ENCODE measurements around the gene BCL11A. TPM values are rescaled to one million over a fixed set of nuclear protein-coding genes. Genes with fewer than 3 reads are reported as not detected.
A peak's percentile ranks its signal among the peaks of the same experiment; 100 is the strongest.

BCL11A gene
- total RNA-seq: under 0.01 and 0.23 TPM in 2 replicates

DNA sequence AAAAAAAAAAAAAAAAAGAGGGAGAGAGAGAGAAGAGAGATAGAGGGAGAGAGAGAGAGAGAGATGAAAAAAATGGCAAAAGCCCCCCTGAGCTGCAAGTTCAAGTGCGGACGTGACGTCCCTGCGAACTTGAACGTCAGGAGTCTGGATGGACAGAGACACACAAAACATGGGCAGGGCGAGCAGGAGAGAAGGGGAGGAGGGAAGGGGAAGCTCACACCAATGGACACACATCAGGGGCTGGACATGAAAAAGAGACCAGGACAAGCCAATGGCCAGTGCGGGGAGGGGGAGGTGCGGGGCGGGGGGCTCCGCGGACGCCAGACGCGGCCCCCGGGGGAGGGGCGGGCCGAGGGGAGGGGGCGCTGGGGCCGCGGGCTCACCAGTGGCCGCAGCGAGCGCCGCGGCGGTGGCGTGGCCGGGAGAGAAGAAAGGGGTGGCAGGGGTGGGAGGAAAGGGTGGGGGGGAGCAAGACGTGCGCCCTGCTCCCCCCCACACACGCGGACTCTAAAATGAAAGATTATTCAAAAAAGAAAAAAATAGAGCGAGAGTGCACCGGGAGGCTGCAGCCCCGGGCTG lies at the start of gene BCL11A:
Gene BCL11A, minus strand, starts transcription at position 160 of the 579 bp plus-strand sequence. CDS start 384 bp downstream, outside the sequence.
- DNase-seq: peak; percentile 67

DNA sequence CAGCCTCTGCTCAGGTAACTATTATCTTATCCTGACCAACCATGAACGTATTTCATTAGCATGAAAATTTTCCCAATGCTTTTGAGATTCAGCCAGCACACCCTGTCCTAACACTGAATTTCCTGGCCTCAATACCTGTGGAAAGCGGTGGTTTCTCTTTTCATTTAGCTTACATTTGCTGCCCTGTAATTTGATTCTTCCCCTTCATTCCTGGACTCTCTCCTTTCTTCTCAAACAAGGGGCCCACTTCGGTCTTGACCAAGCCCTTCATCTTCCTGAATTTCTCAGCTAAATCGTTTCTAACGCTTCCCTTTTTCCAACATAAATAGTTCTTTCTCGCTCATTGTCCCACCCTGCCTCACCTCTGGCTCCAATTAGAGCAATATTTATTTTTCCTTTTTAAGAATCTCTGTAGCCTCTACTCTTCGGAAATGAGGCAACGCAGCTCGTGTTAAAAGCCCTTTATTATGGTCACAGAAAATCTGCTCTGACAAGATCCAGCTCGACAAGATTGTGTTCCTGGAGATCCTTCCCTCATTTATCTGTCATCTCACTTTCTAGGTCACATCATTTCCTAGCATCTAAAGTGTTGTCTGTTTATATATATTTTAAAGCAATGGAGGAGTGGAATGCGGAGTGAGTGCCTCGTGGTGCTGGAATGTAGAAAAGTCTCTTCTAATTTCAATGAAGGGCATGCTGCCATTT lies 49.5 kb upstream of the BCL11A start:
- DNase-seq: no peak

DNA sequence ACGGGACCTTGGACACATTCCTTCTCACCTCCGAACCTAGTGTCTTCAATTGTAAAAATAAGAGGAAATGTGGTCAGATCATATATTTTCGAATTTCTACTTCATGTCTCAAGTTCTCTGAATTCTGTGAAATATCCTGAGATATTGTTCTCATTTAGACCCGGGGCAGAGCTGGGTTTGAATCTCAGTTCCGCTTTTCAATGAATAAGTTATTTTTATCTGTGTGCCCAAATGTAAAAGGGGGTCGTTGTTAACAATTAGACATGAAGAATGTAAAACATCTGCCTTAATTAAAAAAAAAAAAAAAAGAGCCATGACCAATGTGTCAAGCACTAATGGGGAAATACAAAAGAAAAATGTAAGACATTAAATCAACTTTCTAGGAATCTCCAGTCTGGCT lies 48.9 kb upstream of the BCL11A start:
- DNase-seq: no peak

DNA sequence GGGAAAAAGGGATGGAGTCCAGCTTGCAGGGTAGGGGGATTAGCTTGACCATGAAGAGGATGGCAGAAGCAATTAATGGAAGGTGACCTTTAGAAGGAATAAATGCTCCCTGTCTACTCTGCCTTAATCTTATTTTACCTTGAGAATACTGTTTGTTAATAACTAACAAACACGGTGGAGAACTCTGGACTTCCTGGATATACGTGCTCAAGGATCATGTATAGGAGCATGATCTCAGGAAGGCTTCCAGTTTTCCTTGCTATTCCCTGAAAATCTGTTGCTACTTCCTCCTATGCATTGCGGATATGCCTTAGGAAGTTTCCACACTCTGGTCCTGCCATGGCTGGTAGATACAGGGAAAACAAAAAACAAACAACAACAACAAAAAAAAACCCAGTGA lies 44.8 kb upstream of the BCL11A start:
- no peak for DNase-seq

DNA sequence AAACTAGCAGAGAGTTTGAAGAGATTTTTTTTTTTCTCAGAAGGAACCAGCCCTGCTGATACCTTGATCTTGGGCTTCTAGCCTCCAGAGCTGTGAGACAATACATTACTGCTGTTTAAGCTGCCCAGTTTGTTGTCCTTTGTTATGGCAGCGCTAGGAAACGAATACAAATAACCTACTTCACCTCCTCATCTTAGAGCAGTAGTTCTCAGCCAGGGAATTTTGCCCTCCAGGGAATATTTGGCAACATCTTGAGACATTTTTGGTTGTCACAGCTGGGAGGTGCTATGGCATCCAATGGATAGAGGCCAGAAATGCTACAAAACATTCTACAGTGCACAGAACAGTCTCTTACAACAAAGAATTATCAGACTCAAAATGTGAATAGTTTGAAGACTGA lies 43.9 kb upstream of the BCL11A start:
- no peak for DNase-seq

DNA sequence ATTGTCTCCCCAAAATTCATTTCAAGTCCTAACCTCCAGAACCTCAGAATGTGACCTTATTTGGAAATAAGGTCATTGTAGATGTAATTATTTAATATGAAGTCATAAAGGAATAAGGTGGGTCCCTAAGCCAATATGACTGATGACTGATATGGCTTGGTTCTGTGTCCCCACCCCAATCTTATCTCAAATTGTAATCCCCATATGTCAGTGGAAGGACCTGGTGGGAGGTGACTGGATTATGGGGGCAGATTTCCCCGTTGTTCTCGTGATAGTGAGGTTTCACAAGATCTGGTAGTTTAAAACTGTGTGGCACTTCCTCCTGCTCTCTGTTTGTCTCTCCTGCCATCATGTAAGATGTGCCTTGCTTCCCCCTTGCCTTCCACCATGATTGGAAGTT lies 43.0 kb upstream of the BCL11A start:
- no peak for DNase-seq

DNA sequence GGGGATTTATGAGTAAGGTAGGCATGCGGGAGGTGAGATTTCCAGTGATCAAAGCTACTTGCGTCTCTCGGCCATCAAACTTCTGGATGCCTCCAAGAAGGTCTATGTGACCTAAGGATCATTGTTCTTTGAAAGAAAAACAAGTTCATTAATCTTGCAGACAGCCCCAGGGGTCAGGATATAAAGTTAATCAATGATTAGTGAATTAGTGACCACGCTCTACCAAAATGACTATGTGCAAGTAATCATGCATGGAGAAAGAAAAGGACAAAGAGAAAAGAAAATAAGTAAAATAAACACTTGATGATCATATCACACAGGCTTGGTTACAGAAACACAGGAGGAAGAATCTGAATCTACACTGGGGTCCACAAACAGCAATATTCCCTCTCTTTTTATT lies 42.5 kb upstream of the BCL11A start:
- DNase-seq: no peak

DNA sequence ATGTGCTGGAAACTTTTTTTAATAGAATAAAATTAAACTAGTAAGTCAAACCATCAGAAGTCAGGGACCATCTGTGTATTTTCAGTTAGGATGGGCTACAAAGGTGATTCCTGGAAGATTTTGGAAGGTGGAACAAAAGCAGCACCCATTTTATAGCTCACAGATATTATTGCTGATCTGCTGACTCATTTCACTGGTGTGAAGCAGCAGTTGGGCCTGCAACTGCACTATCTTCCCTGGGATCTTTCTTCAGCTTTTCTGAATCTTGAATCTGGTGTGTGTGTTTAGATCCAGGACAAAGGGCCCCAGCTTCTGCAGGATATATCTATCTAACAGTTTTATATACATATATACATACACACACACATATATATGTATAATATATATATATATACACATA lies 35.6 kb upstream of the BCL11A start:
- no peak for DNase-seq

DNA sequence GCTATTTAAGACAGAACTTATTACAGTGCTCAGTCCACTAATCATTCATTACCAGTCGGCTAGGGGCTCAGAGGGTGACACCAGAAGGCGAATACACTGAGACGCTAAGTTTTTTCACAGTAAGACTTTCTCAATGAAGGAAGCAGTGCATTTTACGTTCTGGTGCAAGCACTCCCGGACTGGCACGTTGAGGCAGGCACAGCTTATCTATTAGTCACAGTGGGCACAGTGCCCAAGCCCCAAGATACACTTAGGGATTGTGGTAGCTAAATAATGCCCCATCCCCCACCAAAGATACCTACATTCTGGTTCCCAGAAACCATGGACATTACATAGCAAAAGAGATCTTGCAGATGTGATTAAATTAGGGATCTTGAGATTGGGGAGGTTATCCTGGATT lies 32.6 kb upstream of the BCL11A start:
- no peak for DNase-seq

DNA sequence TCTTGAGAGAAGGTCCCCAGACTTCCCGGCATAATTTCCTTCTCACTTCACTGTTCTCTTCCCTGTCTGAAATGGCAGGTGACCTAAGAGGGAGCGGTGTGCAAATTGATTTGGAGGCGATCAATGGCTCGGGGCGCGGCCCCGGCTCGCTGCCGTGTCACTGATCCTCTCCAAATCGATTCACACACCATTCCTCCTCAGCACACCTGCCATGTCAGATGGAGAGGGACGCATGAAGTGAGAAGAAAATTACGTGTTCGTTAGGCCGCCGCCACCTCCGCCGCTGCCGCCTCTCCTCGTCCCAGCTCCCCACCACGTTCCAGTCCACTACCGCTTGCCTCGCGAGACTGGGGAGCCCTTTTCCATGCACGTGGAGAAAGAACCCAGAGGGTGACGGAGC lies 31.8 kb upstream of the BCL11A start:
- DNase-seq: no peak

DNA sequence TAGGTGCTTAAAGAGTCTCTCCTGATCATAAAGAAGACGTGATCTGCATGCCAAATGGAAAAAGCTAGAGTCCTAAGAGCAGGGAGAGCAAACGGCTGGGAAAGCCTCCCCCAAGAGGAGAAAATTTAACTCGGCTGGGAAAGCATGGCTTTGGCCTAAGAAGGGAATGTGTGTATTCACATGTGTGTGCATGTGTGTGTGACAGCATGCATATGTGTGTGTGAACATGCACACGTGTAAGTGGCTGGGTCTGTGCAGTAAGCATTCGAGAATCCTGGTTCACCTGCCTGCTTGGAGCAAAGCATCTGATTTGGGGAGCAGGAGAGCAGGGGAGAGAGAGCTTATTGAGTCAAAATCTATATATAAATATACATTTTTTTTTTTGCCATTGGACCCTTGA lies 30.1 kb upstream of the BCL11A start:
- no peak for DNase-seq

DNA sequence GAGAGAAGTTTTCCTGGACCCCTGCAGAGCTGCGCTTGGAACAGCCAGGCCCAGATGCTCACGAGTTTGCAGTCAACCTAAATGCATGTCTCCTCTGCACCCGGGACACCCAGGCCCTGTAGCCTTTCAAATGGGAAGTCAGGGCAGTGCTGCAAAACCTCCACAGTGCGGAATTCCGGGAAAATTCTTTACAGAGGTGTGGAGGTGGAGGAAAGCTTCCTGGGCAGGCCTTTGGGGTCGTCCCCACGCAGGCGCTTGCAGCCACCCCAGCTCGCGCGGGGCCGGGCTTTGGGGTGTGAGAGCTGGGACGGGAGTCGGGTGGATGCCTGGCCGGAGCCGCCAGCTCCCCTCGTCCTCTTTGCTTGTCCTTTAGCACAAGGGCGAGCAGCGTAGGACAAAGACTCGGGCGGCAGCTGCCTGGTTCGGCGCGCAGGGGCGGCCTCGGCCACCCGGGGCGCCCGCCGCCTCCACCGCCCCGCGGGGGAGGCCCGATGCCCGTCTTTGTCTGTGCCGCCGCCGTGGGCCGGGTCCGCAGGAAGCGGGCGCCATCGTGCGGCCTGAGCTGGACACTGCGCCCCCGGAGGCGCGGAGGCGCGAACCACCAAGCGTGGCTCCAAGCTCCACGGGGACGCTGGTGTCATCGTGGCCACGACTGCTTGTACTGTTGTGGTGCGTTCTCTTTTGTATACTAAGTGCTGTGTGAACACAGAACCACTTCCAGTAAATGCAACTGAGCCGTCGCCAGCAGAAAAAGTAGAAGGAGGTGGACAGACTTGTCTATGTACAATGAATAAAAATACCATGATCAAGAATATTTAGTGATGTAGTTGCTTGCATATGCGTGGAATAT lies 28.2 kb upstream of the BCL11A start:
- peak; percentile 72 for DNase-seq

DNA sequence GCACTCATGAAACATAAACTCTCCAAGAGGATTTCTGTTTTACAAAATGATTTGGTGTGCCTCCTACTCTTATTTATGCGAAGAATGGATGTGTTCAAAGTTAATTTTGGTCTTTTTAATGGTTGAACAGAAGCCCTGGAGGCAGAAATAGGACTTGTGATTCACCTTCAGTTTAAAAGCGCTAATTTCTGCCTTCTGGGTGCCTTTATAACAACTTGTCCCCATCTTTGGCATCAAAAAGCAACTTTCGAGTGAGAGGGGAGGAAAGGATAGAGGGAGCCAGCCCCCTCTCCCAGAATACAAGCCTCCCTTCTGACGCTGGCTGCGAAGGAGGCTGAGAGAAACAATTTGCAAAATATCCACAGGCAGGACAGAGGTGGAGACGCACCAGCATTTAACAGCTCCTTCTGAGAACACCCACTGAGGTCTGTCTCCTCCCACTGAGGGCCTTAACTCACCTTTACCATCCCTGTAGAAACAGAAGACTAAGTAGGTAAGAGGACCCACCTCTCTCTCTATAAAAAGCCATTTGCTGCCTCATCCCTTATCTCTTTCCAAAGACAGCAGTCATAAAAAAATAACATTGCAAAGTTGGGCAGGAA lies 24.3 kb upstream of the BCL11A start:
- no peak for DNase-seq

DNA sequence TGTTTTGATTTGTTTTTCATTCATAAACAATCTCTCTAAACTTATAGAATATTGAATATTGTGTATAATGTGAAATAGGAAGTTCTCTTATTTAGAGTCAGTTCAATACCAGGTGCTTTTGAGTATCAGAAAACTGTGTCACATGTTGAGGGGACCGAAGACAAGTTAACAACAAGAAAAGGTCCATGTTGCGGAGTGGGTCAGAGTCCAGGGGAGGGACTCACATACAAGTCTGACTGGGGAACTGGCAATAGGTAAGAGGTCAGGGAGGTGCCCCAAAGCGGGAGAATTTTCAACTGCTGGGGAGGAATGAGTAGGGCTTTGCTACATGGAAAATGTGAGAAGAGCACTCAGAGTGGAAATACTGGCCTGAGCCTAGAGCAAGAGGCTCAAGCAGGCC lies 19.8 kb upstream of the BCL11A start:
- no peak for DNase-seq

DNA sequence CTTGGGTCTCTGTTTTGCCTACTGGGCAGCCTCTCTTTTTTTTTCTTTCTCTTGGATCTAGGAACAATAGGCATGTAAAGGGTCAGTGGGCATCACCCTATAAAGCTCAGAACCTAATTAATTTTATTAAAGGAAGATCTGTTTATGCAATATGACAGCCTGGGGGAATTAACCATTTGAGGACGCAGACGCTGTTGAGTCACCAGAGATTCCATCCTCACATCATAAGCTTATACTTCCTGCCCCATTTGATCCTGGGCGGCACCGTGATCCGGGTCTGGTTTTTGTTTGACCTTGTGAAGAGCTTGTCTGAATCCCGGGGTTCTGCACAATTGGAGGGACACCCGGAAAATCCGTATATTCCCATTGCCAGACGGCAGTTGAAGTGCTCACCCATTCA lies 16.8 kb upstream of the BCL11A start:
- DNase-seq: no peak

DNA sequence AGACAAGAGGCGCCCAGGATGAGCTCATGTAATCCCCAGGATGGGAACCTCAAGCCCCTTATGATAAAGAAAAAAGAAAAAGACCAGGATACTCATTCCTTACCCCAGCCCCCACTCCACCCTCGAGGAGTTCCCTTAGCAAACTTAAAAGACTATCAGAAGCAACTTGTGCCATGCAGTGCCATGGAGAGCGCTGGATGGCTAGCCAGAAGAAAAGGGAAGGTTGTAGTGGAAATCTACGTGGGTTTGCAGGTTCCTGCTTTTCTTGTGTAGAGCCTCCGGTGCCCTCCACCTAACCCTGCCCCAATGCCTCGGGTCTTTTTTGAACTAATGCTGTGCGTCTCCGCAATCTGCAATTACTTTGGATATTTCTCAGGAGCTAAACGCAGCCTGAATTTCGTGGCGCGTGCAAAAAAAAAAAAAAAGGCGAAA lies 16.2 kb upstream of the BCL11A start:
- DNase-seq: no peak

DNA sequence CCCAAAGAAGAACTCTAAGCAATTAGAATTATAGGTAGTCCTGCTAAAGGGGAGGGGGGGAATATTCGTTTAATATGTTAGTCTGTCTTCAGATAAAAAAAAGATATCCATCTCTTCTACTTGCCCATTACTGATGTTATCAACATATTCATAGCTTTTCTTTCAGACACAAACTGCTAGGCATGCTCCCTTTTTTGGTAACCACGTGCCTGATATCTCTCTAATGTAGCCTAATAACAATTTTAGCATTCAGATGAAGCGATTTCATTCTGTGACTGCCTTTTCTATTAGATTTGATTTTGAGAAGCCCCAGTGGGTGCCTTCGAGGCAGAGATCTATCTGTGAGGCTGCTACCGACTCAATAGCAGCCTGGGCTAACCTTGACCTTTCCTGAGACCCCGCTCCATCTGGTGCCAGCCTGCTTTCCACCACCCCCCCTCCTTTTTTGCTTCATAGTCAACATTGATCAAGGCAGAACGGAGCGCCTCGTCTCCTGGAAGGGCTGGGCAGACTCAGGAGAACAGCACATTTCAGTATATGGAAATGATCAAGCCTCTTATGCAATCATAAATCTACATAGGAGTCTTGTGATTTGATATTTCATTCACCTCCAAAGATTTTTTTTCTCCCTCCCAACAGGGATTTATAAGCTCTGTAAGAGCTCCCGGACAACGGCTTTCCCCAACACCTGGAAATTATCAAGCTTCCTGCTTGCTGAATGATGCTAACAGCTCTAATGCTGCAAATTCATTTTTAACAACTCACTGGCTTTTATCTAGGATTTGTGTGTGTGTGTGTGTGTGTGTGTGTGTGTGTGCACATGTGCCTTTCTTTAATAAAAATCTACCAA lies 14.7 kb upstream of the BCL11A start:
- DNase-seq: no peak

DNA sequence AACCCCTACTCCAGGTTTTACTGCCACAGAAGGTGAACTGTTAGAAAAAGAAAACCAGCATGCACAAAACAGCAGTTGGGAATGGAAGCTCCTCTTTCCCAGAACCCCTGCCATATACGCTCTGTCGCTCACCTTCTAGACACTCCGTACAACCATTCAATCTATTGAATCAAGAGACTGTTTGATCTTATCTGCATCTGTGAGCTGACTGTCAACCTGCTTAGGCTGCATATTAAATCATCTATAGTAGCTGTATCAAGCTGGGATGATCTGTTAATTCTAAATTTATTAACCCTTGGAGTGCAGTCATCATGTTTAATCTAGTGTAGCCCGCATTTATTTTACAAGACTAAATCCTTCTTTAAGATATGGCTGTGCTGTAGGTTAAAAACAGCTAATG lies 13.6 kb upstream of the BCL11A start:
- DNase-seq: no peak

DNA sequence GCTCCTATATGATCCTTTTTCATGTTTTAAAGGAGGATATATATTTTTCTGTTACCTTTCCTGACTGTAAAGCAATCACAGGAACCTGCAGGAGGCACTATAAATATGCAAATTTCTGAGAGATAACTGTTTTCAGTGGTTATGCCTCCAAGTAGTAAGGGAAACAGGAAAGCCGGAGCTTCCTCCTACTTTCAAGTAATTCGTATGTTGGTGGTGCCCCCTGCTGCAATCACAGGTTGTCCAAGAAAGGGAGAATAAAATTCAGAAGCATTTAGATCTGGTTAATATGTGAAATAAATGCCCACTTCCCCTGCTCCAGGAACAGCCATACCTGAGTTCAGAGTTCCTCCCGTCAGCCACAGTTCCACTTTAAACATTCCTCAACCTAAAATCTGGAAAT lies 12.0 kb upstream of the BCL11A start:
- peak; percentile 8 for DNase-seq

DNA sequence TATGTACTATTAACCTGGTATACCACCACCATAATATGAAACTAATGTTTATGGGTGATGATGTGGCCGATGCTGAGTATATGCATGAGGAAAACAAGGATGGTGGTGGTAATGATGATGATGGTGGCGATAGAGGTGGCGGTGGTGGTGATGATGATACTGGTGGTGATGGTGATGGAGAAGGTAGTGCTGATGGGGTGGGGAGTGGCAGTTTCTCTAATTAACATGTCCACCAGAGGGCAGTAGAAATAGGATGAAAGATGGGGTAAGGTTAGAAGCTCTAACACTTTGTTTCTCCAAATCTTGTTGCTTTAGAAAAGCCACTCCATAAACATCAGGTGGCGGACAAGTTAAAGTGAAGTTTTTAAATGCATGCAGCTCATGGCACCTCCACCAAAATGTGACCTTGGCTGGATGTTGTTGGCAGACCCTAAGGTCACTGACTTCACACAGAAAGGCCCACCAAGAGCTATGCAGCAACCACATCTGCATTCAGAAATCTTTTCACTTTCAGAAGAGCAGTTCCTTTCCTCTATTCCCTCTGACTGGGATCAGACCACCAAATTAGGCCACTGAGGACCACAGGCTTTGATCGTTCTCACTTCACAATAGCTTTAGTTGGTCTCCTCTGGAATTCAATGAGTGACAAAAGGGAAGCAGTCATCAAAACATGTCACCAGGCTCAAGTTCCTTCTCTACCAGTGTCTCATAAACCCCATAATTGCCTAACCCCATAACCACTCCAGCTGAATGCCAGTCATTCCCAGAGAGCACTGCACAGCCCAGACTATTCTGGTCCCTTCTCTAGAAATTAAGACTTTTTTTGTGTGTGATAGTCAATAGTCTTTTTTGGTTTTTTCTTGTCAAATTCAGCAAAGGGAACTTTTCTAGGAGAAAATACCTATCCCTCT lies 7.5 kb upstream of the BCL11A start:
- peak; percentile 53 for DNase-seq

DNA sequence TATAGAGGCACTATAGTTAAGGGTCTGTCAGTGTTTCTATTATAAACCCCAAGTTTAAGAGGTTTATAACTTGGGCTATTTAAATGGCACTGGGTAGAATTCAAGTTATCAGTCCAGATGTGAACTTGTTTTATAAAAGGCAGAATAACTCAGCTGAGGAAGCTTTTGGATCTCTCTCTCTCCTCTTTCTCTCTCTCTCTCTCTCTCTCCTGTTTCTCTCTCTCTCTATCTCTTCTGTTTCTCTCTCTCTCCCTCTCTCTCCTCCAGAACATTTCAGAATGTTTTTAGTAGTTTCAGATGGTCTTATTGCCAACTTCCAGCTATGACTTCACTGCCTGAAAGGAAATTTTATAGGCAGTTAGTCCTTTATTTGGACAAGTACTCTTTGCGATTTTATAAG lies 6.4 kb upstream of the BCL11A start:
- no peak for DNase-seq

All from dermis blood vessel endothelial cell (primary cell).